Endometrium (tissue), 2 donors: Measurements from ENCODE around the gene EFNA2.
"Not testable (repeated sequence)": the region's sequence is repeated elsewhere in the genome, so short reads cannot be mapped to it uniquely, and the experiment has no call there.

Experiments used
- FAIRE-seq: peaks from 2 replicates; lab custom pipeline; 2012; peaks lifted over from hg19 to GRCh38; lab: Jason Lieb, UNC
- donor health status: control.
- donor health status: control.

EFNA2 gene

GRCh38 chr19:1298235-1298634 lies 12.6 kb downstream of the EFNA2 start:
- no peak for FAIRE-seq

GRCh38 chr19:1299801-1300200 lies 14.1 kb downstream of the EFNA2 start:
- FAIRE-seq, result no peak

- FAIRE-seq, result no peak
Observed at GRCh38 chr19:1300744-1301490, 15.2 kb downstream of the EFNA2 start.

GRCh38 chr19:1302533-1303239 lies 17.0 kb downstream of the EFNA2 start:
- no peak for FAIRE-seq

- FAIRE-seq, result no peak
Observed at GRCh38 chr19:1304197-1304924, 18.7 kb downstream of the EFNA2 start.

- FAIRE-seq, result not testable (repeated sequence)
Observed at GRCh38 chr19:1305354-1305753, 19.7 kb downstream of the EFNA2 start.

- no peak for FAIRE-seq
Observed at GRCh38 chr19:1307320-1307719, 21.6 kb downstream of the EFNA2 start.

GRCh38 chr19:1307755-1308303 lies 22.2 kb downstream of the EFNA2 start:
- no peak for FAIRE-seq

- no peak for FAIRE-seq
Observed at GRCh38 chr19:1308718-1309117, 23.0 kb downstream of the EFNA2 start.

- FAIRE-seq, result no peak
Observed at GRCh38 chr19:1309977-1310852, 24.5 kb downstream of the EFNA2 start.

GRCh38 chr19:1310853-1311180 lies 25.1 kb downstream of the EFNA2 start:
- FAIRE-seq, result no peak

- no peak for FAIRE-seq
Observed at GRCh38 chr19:1311543-1312091, 25.9 kb downstream of the EFNA2 start.

GRCh38 chr19:1312767-1313694 lies 27.4 kb downstream of the EFNA2 start:
- FAIRE-seq, result no peak

- FAIRE-seq, result no peak
Observed at GRCh38 chr19:1313695-1314613, 28.3 kb downstream of the EFNA2 start.

GRCh38 chr19:1315470-1316166 lies 29.9 kb downstream of the EFNA2 start:
- FAIRE-seq, result no peak

- FAIRE-seq, result no peak
Observed at GRCh38 chr19:1316466-1316865, 30.8 kb downstream of the EFNA2 start.

- no peak for FAIRE-seq
Observed at GRCh38 chr19:1317274-1318003, 31.8 kb downstream of the EFNA2 start.
